GM23338 (cell line): ENCODE data around the gene RADIL.

Experiments used
- ETS1 ChIP-seq: IDR thresholded peaks from 2 replicates; pipeline ENCODE4 v1.6.1; 2016; ENCODE audit warnings: antibody characterized with exemption
- EZH2 ChIP-seq: fragments of 200-600 bp; sonication (generic); IDR thresholded peaks from one replicate; pipeline ENCODE4 v1.8.0; 2017; ENCODE audit warnings: antibody characterized with exemption, mild to moderate bottlenecking, low read depth; ENCODE audit not compliant: unreplicated experiment
- EZH2phosphoT487 ChIP-seq: fragments of 200-600 bp; sonication (generic); IDR thresholded peaks from one replicate; pipeline ENCODE4 v1.8.1; 2018; ENCODE audit warnings: antibody characterized with exemption; ENCODE audit not compliant: unreplicated experiment
- POLR2AphosphoS5 ChIP-seq: IDR thresholded peaks from 2 replicates; pipeline ENCODE4 v1.6.1; 2016; ENCODE audit warnings: antibody characterized with exemption, low read depth
- REST ChIP-seq: IDR thresholded peaks from one replicate; pipeline ENCODE4 v1.6.1; 2018; ENCODE audit warnings: antibody characterized with exemption; ENCODE audit not compliant: unreplicated experiment
- TF ChIP-seq, protein P1 (sequence below), 2 experiments: fragments of 200-600 bp in 1 of 2; sonication (generic) in 1 of 2; conservative IDR thresholded peaks; 2 replicates each; pipeline versions ENCODE4 v1.5.1 to v1.6.1; 2016 to 2017; ENCODE audit warnings: antibody characterized with exemption in 2 of 2, low read depth in 2 of 2, mild to moderate bottlenecking in 2 of 2, moderate library complexity in 1 of 2

GRCh38 chr7:4779118-4779517, 104.4 kb downstream of the RADIL start:
- TF ChIP-seq, protein P1, sequence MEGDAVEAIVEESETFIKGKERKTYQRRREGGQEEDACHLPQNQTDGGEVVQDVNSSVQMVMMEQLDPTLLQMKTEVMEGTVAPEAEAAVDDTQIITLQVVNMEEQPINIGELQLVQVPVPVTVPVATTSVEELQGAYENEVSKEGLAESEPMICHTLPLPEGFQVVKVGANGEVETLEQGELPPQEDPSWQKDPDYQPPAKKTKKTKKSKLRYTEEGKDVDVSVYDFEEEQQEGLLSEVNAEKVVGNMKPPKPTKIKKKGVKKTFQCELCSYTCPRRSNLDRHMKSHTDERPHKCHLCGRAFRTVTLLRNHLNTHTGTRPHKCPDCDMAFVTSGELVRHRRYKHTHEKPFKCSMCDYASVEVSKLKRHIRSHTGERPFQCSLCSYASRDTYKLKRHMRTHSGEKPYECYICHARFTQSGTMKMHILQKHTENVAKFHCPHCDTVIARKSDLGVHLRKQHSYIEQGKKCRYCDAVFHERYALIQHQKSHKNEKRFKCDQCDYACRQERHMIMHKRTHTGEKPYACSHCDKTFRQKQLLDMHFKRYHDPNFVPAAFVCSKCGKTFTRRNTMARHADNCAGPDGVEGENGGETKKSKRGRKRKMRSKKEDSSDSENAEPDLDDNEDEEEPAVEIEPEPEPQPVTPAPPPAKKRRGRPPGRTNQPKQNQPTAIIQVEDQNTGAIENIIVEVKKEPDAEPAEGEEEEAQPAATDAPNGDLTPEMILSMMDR (conservative IDR thresholded peaks at IDR 0.05; ENCODE audit: low read depth in 2 of 2) = no peak
- TF ChIP-seq EZH2phosphoT487 (no peak), POLR2AphosphoS5 (no peak), REST (no peak), EZH2 (no peak), ETS1 (no peak)
